HL-60 (cell line): Measurements from ENCODE around the gene PIK3R1.

ENCODE experiments used
- POLR2AphosphoS5 ChIP-seq: IDR thresholded peaks from 2 replicates; pipeline ENCODE4 v1.6.1; 2012; ENCODE audit warnings: low read depth
- SPI1 ChIP-seq: IDR thresholded peaks from 2 replicates; pipeline ENCODE4 v1.6.1; 2012; ENCODE audit warnings: low read depth, mild to moderate bottlenecking, borderline replicate concordance
- TF ChIP-seq, protein P1 (sequence below): IDR thresholded peaks from one replicate; pipeline ENCODE4 v1.5.1; 2011; ENCODE audit warnings: low read length, control low read depth, inconsistent platforms; ENCODE audit not compliant: insufficient read depth

DNA sequence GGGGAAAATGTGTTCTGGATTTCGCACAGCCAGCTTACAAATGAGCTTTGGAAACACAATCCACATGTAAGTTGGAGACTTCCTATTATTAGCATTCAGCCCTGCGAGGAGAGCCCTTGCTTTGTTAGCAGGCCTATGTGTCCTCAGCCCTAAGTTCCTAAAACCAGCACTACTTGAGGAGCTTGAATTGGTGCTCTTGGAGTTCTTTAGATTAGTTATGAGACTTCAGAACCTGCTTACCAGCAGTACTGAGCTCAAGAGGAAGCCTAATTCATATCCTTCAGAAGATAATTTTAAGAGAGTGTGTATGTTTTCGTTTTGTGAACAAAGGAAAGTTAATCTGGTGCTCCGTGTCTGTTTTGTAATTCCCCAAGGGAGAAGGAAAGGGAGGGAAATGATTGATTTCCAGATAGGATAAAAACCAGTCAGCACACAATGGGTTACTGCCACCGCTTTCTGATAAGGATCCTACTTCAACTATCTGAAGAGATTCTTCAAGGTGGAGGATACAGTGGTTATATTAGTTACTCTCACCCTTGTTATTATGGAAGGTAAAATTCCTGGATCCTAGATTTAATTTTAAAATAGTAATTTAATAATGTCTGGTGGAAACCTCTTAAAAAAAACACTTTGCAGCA lies 35.2 kb downstream of the PIK3R1 start:
- TF ChIP-seq, protein P1, sequence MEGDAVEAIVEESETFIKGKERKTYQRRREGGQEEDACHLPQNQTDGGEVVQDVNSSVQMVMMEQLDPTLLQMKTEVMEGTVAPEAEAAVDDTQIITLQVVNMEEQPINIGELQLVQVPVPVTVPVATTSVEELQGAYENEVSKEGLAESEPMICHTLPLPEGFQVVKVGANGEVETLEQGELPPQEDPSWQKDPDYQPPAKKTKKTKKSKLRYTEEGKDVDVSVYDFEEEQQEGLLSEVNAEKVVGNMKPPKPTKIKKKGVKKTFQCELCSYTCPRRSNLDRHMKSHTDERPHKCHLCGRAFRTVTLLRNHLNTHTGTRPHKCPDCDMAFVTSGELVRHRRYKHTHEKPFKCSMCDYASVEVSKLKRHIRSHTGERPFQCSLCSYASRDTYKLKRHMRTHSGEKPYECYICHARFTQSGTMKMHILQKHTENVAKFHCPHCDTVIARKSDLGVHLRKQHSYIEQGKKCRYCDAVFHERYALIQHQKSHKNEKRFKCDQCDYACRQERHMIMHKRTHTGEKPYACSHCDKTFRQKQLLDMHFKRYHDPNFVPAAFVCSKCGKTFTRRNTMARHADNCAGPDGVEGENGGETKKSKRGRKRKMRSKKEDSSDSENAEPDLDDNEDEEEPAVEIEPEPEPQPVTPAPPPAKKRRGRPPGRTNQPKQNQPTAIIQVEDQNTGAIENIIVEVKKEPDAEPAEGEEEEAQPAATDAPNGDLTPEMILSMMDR, result no peak
- TF ChIP-seq SPI1, result no peak; the same call in 1 of the 2 replicates
- no peak for TF ChIP-seq POLR2AphosphoS5
